Dermis lymphatic vessel endothelial cell (primary cell): Measurements from ENCODE around the gene CCDC167. TPM values are rescaled to one million over a fixed set of nuclear protein-coding genes. Genes with fewer than 3 reads are reported as not detected.

ENCODE experiments used
- total RNA-seq: library from RNA; depleted of rRNA; stranded (reverse); fragments of >200 nt; gene quantifications from 2 replicates; pipeline ENCODE4 v1.2.1, GENCODE V29; 2014

Gene CCDC167
- total RNA-seq, result 10.5 and 11.8 TPM in 2 replicates

DNA sequence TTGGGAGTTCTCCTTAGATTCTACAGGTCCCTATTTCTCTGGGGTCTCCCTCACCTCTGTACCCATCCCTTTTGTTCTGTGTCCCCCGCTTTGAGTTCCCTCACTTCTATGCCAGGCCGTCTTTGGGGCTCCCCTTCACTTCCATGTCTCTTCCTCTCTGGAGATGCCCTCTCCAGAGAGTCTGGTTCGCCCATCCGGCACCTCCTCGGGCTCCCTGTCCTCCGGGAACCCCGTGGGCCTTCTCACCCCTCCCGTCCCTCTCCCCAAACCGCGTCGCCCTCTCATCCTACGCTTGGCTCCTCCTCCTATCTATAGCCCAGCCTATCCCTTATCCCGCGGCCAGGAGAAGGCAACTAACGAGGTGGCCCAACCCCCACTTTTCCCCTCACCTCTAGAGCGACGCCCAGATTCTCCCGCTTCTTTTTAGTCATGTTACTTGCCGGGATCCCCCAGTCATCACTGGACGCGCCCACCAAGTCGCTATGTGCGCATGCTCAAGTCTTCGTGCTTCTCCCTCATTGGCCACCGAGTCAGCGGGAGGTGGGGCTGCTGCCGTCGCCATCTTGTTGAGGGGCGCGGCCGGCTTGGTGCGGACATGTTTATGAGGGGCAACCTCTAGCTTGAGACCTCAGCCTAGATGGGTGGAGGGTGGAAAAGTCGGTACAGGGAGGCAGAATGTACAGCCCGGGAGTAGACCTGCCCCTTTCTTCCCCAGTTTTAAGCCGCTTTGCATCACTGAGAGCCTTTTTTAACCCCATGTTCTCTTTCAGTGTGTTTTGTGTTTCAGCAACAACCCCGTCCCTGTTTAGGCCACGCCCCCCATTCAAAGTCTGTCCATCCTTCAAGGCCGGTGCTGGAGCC lies at the start of gene CCDC167:
Gene CCDC167 (minus strand): TSS at position 461 of the 861 bp plus-strand sequence. CDS start 30 bp downstream, at position 431.

Other genes starting within 250 kb of the CCDC167 start
- gene TBC1D22B, start 242.1 kb downstream of the CCDC167 start, total RNA-seq, result 8.1 and 9.3 TPM in 2 replicates
- 5.8 and 6.8 TPM in 2 replicates for gene TMEM217, start 241.7 kb downstream of the CCDC167 start, total RNA-seq
- gene RNF8, start 145.9 kb downstream of the CCDC167 start, total RNA-seq, result 31.2 and 37.5 TPM in 2 replicates
- 26.9 and 31.6 TPM in 2 replicates for gene CMTR1, start 66.7 kb downstream of the CCDC167 start, total RNA-seq
- gene MDGA1, start 198.0 kb upstream of the CCDC167 start, total RNA-seq, result 0.34 and 1.1 TPM in 2 replicates